HL-60/S4 (cell line): ENCODE results near the gene MATK.
"Not testable (repeated sequence)": the region's sequence is repeated elsewhere in the genome, so short reads cannot be mapped to it uniquely, and the experiment has no call there.

Source experiments
- in situ Hi-C: fragments of 300-500 bp; cut with MboI; formaldehyde crosslinking; loops from 2 replicates; pipeline ENCODE4 v1.14.3; 2022; ENCODE audit warnings: low sequenced_read_pairs

MATK gene

DNA sequence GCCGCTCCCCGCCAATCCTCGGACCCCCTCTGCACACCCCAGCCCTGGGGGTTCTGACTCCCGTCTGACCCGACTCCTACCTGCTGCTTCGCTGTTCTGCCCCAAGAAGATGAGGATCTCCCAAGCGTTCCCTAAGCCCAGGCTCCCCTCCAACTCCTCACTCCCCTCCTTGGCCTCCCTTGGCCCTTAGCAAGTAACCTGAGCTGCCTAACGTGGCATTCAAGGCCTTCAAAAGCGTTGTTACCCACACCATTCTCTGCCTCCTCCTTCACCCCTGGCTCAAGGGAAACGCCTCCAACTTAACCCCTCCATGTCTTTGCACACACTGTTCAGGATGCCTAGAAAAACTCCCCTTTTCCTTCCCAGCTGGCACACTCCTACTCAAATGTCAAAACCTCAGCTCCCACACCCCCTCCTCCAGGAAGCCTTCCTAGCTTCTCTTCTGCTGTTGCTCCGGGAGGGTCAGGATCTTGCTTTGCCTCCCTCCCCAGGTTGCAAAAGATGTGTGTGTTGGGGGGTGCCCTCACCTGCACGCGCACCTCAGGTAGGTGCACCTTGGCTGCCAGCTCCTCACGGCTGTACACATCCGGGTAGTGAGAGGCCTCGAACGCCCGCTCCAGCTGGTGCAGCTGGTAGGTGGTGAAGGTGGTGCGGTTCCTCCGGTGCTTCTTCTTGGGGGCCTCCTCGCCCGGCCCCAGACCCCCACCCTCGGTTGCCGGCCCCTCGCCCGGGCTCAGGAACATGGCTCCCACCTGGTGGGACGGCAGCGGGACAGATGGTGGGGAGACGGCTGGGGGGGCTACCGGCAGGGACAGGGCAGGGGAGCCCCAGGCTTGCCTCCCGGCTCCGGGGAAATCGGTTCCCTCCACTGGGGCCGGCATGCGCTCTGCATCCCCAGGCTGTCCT lies 14.9 kb downstream of the MATK start:
- in situ Hi-C loops = no loop called here

DNA sequence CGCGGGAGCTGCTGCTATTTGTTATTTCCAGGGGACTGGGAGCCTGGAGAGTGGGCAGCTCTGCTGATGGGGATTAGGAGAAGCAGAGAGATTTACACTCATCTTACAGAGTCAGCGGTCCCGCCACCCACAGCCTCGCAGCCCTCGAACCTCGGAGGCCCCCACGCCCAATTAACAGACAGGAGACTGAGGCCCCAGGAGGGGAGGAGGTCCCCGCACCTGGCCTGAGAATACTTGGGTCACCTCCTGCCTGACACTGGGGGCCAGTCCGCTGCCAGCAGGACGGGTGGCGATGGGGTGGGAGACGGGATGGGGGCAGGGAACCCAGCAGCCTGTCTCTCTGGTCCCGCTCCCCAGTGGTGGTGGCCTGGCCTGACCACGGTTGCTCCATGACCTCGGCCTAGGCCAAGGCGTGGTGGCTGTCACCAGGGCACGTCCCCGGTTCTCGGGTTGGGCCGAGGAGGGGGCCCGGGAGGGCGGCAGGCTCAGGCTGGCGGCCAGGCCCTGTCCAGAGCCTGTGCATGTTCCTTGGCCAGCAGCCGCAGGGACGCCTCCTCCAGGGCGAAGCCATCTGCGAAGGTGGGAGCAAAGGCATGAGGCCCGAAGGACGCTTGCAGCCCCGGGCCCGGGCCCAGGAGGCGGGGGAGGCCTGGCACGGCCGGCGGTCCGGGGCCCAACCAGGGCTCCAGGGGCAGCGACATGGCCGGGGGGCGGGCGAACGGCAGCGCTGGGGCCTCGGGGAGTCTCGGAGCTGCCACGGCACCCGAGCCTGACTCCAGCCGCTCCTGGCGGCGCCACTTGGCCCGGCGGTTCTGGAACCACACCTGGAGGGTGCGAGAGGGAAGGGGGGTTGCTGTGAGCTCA lies 15.8 kb downstream of the MATK start:
- in situ Hi-C loops = no loop called here

DNA sequence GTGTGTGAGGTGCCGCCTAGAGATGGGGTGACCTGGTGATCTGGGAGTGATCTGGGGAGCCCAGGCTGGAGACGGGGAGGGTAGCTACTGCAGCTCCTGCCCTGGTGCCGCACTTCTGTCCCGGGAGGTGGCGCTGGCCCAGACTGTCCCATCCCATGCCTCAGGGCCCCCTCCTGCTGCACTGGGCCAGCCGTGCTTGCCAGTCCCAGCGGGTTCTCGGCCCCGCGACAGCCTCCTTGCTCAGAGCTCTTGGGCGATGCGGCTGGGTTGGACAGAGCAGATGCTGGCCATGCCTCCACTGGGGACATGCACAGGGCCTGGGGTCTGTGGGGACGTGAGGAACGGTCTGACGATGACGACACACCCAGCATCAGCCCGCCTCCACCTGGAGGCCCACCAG lies 16.7 kb downstream of the MATK start:
- in situ Hi-C loops = no loop called here

DNA sequence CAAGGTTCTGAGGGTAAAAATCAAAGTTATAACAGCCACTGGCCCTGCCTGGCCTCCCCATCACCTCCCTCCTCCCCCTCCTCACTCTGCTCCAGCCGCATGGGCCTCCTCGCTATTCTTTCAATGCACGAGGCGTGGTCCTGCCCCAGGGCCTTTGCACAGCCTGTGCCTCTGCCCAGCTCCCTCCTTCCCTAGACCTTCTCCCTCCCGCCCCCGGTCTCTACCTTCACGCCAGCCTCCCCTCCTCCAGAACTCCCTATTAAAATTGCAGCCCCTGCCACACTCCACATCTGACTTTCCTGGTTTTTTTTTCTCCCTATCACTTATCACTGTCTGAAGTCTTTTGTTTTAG lies 17.5 kb downstream of the MATK start:
- in situ Hi-C loops = no loop called here

DNA sequence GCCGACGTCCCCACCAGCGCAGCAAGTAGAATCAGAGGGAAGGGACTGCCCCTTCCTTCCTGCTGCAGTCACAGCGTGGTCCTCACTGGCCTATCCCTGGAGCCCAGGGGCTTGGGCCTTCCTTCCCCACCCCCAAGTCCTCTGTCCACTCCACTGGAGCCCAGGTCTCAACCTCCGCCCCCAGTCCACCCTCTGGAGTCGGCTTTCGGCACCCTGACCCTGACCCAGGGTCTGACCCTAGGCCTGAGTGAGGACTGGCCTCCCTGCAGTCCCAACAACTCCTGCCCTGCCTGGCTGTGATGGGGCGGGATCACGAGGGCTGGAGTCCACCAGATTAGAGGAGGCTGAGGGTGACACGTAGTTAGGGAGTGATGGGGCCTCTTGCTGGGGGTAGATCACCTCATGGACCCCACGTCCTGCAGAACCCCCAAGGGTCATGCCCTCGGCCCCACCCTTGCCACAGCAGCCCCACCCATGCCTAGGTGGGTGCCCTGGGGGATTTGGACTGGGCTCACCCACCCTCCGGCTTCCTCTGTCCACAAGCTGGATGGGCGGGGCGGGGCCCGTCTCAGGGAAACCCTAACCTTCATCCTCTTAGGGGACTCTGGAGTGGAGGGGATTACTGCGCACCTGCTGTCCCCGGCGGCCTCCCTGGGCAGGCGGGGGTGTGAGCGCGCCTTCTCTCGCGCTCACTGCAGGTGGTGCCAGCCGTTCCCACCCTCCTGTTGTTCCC lies 18.0 kb downstream of the MATK start:
- in situ Hi-C loops = no loop called here

DNA sequence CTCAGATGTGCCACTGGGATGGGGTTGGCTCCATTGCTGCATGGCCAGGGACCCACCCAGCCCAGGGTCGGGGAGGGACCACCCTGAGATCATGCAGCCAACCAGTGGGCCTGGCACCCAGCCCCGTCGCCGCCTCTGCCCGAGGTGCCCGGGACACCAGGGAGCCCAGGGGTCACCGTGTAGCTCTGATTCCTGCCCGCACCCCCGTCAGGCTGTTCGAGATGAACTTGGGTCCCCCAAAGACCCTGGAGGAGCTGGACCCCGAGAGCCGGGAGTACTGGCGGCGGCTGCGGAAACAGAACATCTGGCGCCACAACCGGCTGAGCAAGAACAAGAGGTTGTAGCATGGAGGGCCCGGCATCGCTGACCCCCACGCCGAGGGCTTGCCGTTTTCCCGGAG lies 19.1 kb downstream of the MATK start:
- in situ Hi-C loops = no loop called here

DNA sequence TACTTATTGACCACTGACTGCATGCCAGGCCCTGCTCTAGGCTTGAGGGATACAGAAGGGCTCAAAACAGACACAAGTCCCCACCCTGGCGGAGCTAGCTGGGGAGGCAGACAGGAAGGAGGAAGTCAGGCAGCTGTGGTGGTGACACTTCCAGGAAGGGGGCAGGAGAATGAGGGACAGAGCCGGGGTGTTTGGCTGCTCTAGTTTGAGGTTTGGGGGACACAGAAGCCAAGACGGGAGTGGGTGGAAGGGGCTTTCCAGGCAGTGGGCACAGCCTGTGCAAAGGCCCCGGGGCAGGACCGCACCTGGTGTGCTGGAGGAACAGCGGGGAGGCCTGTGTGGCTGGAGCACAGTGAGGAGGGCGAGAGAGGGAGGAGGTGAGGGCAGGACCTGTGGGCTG lies 19.7 kb downstream of the MATK start:
- in situ Hi-C loops = no loop called here

DNA sequence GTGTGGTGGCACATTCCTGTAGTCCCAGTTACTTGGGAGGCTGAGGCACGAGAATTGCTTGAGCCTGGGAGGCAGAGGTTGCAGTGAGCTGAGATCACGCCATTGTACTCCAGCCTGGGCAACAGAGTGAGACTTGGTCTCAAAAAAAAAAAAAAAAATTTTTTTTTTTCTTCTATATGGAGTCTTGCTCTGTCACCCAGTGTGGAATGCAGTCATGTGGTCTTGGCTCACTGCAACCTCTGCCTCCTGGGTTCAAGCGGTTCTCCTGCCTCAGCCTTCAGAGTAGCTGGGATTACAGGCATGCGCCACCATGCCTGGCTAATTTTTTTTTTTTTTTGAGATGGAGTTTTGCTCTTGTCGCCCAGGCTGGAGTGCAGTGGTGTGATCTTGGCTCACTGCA lies 20.4 kb downstream of the MATK start:
- in situ Hi-C loops = not testable (repeated sequence)

DNA sequence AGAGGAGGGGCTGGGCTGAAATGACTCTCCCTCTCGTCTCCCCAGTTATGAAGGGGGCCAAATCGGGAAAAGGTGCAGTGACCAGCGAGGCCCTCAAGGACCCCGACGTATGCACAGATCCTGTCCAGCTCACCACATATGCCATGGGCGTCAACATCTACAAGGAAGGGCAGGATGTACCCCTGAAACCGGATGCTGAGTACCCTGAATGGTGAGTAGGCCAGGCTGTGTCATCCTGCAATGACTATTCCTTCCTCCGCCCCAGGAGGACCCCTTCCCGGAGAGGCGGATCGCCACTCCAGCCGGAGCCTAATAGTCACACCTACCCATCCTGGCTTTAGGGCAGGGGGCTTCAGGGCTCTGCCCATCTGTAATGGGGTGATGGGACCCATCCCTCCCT lies 21.1 kb downstream of the MATK start:
- in situ Hi-C loops = no loop called here

DNA sequence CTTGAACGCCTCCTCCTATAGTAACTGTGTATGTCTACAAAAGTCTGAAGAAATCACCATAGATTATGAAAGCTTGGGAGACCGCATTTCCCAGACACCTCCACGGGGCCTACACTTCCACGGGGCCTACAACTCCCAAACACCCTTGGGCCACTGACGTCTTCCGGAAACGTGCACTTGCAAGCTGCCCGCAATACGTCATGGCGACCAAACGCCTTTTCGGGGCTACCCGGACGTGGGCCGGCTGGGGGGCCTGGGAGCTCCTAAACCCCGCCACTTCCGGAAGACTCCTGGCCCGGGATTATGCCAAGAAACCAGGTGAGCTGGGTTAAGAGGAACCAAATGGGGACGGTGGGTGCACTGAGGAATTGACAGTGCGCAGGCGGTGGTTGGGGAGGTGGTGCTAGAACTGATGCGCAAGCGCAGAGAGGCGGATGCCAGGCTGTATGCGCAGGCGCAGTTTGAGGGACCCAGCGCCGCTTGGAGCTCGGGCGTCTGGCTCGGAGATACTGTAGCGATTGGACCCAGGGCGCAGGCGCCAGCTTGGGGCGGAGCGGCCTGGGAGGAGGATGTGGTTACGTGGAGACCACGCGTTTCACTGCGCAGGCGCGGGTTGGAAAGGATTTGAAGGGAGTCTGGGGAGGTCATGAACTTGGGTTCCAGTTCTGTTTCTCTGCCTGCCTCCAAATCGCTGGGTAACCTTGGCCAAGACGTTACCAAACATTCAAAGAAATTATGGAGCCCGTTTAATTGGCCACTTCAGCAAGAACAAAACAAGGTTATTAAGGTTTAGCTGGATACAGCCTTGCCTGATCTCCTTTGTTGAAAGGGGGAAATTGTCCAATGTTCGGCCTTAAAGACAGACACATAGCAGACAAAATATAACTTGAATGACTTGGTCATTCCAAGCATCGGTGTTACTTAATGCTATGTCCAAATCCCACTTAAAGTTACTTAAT lies 23.4 kb downstream of the MATK start, which contains the start of gene MRPL54:
MRPL54 (plus strand) TSS at position 182 of the 959 bp plus-strand sequence; CDS start at position 201, 19 bp downstream.
- in situ Hi-C loops = no loop called here

DNA sequence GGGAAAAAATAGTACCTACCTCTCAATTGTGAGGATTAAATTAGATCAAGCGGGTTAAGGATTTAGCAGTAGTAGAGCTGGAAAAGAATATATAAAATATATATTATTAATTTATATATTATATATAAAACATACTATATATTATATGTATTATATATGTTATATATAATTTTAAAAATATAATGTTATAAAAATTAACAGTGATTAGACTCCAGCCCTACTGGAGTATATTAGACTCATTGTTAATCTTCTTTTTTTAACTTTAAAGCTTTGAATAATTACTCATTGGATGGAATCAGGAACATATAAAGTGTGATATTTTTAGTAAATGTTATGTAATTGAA lies 24.1 kb downstream of the MATK start:
- in situ Hi-C loops = no loop called here

DNA sequence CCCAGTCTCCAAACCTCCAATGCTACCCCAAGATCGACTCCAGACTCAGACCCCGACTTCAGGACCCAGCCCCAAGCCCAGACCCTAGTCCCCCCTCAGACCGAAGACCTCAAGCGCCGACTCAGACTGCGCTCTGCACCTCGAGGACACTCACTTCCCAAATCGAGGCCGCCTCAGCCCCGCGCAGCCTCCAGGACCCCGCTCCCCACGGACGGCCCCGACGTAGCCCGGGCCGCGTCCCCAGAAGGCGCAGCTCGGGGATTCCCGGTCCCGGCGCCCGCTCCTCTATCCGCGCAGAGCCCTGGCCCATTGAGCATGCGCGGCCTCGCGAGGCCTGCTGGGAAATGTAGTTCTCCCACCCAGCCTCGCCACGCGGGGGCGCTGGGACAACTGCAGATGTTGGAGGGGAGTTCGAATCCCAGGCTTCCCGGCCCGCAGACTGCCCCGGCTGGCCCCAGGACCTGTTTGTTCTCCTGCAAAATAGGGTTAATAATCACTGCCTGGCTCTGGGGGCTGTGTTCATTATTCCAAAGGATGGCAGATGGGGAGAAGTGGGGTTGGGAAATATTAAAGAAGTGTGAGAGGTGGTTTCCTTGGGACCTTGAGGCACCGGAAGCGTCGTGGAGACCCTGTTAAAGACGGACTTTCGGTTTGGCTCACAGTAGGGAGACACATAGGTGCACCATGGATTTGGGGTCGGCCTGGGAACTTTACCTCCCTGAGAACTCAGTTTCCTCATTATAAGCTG lies 24.6 kb downstream of the MATK start, which contains the start of gene APBA3:
APBA3 (minus strand) TSS at position 311 of the 748 bp plus-strand sequence. CDS start 1,428 bp downstream, outside the sequence.
- in situ Hi-C loops = no loop called here

DNA sequence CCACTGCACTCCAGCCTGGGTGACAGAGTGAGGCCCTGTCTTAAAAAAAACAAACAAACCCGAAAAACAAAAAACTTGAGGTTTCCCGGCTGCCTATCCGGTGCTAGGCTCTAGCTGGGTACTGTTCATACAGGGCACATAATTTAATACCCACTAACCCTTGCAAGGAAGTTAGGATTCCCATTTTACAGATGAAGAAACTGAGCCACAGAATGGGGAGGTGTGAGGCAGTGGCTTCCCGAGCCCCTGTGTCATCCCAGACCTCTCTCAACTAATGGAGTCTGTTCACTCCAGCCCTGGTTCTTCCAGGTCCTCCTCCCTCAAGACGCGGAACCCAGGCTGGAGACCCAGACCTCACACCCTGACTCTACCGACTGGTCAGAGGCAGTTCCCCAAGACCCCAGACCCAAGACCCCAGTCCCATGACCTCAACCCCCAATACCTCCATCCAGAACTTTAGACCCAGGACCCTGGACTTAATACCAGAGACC lies 25.3 kb downstream of the MATK start:
- in situ Hi-C loops = no loop called here

DNA sequence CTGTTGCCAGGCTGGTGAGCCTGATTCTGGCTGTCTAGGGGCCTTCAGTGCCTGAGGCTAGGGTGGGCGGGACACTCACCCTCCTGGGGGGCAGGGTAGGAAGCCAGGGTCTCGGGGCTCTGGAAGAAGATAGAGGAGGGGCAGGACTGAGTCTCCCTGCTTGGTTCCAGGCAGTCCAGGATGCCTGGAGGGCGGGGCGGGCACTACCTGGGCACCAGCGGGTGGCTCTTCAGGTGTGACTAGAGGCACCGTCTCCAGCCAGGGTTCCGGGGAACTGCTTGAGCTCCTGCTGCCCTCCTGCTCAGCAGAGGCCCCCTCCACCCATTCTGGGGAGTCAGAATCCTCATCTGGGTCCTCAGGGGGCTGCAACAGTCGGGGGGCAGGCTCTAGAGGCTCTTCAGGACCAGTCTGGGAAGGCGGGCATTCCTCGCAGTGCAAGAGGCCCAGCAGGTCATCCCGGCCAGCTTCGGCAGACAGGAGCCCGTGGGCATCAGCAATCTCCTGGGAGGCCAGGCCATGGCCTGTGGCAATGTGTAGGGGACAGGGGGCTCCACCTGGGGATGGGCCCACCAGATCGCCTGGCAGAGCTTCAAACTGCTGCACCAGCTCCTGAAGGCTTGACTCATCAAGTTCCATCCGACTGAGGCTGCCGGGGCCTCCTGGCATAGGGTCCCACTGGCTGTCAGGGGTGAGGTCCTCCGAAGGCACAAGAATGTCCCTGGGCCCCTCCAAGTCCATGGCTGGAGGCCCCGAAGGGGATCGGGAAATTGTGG lies 26.5 kb downstream of the MATK start:
- in situ Hi-C loops = no loop called here

DNA sequence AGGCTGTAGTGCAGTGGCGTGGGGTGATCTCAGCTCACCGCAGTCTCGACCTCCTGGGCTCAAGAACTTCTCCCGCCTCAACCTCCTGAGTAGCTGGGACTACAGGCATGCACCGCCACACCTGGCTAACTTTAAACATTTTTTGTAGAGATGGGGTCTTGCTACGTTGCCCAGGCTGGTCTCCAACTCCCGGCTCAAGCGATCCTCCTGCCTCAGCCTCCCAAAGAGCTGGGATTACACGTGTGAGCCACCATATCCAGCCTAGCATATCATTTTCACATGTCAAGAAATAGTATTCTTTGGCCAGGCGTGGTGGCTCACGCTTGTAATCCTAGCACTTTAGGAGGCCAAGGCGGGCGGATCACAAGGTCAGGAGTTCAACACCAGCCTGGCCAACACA lies 27.9 kb downstream of the MATK start:
- in situ Hi-C loops = not testable (repeated sequence)

DNA sequence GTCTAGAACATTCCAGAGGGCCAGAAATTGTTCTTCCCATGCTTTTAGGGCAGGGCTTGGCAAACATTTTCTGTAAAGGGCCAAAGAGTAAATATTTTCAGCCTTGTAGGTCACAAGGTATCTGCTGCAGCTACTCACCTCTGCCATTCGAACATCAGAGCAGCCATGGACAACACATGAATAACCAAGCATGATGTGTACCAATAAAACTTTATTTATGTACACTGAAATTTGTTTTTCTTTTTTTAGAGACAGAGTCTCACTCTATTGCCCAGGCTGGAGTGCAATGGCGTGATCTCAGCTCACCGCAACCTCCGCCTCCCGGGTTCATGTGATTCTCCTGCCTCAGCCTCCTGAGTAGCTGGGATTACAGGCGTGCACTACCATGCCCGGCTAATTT lies 28.5 kb downstream of the MATK start:
- in situ Hi-C loops = not testable (repeated sequence)

DNA sequence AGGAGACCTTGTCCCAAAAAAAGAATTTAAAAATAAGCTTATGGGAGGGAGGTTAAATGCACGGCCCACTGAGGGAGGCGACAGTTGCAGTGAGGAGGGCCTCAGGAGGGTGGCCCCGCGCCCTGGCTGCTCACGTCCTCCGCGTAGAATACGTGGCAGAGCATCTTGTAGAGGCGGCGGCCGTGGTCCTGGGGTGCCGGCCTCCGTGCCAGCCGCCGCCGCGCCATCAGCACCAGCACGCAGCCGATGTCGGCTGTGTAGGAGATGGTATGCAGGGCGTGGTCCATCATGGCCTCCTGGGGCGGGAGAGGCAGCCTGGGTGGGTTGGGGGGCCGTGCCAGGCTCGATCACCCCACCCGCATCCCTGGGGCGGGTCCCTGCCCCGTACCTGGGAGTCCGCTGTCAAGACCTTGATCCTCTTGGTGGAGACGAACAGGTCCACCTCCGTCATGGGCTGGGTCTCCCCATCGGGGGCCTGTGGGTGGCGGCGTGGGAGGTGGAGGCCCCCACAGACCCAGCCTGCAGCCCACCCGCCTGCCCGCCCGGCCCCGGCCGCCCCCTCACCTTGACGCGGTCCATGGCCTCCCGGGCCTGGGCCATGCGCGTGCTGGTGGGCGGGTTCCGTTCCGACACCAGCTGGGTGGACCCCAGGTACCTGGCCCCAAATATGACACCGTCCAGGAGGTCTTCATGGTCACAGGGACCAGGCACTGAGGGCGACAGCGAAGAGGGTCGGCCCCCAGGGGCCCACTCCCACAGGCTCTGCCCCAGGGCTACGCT lies 32.4 kb downstream of the MATK start:
- in situ Hi-C loops = no loop called here

DNA sequence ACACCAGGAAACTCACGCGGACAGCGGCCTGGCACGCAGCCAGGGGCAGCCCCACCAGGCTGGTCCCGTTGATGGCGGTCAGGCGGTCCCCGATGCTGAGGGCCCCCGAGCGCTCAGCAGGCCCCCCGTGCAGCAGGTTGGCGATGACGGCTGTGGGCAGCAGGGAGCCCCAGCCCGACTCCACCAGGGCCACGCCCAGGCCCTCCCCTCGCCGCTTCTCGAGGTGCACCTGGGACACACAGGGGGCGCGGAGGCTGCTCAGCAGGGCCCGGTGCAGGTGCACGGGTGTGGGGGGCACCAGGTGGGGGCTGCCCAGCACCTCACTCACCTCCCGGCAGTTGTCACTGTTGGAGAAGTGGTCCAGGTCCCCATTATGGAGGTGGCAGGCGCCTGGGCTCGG lies 33.7 kb downstream of the MATK start:
- in situ Hi-C loops = no loop called here
